GM12801 (cell line): ENCODE measurements around the gene TDP2.

ENCODE experiments used
- TF ChIP-seq, protein P1 (sequence below): IDR thresholded peaks from one replicate; pipeline ENCODE4 v1.5.1; 2011; ENCODE audit warnings: control low read depth; ENCODE audit not compliant: insufficient read length; ENCODE audit errors: extremely low read depth

TDP2 gene

DNA sequence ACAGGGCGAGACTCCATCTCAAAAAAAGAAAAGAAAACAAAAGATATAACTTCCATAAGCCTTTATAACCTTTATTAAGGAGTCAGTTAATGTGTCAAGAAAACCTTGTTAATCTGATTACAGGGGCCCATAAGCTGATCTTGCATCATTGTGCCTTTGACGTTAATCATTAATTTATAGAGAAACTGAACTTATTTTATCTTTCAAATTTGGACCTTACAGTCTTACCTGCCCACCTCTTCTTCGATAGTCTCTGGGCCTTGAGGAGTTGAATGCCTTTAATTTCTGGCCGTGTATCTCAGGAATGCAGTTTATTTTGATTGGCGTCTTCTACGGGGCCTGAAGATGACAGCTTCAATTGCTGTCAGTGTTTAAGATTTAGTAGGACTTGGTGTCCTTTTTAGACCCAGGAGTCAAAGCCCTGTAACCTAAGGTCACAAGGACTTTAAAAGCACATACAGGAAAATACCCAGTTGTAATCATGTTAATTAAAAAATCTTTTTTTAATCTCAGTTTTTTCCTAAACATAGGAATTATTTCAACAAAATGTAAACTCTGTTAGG, 6.0 kb upstream of the TDP2 start:
- TF ChIP-seq, protein P1, sequence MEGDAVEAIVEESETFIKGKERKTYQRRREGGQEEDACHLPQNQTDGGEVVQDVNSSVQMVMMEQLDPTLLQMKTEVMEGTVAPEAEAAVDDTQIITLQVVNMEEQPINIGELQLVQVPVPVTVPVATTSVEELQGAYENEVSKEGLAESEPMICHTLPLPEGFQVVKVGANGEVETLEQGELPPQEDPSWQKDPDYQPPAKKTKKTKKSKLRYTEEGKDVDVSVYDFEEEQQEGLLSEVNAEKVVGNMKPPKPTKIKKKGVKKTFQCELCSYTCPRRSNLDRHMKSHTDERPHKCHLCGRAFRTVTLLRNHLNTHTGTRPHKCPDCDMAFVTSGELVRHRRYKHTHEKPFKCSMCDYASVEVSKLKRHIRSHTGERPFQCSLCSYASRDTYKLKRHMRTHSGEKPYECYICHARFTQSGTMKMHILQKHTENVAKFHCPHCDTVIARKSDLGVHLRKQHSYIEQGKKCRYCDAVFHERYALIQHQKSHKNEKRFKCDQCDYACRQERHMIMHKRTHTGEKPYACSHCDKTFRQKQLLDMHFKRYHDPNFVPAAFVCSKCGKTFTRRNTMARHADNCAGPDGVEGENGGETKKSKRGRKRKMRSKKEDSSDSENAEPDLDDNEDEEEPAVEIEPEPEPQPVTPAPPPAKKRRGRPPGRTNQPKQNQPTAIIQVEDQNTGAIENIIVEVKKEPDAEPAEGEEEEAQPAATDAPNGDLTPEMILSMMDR = no peak

DNA sequence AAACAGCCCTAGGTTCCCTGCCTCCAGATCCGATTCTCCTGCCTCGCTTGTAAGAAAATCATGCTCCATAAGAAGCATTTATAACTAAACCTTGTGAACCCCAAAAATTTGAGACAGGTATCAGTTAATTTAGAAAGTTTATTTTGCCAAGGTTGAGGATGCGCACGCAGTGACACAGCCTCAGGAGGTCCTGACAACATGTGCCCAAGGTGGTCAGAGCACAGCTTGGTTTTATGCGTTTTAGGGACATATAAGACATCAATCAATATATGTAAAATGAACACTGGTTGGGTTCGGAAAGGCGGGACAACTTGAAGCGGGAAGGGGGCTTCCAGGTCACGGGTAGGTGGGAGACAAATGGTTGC, 2.3 kb upstream of the TDP2 start:
- TF ChIP-seq, protein P1 = no peak

DNA sequence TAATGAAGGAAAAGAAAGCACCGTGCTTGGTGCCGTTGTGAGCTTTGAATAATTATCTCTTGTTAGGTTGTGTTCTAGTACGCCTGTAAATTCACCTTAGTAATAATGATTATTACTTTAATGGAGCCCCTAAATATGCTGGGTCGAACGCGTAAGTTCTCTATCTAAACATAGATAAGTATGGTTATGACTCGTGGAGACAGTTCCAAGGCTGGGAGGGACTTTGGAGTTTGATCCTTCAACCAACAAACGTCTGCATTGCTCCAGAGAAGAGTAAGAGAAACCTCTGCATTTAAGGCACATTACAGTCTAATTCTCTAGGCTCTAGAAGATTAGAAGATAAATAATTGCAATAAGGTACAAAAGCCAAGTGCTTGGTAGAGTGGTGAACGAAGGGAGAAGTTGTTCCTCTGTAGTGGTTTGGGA, 692 bp upstream of the TDP2 start:
- TF ChIP-seq, protein P1 = no peak

DNA sequence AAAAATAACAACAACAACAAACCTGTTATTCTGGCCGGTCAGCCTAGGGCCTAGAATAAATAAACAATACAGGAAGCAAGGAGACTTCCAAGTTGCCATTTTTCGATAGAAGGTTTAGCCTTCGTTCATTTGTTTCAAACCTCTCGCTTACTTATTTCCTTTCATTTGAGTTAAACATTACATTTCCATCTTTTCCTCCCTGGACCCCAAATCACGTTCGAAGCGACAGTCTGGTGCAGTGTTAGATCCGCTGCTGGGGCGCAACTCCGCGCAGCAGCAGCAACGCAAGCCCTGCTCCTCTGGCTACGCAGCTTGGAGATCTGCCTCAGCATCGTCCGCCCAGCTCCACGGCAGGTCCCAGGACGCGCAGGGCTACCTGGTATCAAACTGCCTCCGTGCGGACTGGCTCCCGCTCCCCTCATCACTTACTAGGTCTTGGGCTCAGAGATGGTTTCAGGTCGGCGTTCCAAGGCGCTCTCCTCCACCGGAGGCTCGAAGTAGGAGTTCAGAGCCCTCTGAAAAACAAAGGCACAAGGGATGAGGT, 530 bp downstream of the TDP2 start:
- TF ChIP-seq, protein P1 = no peak

DNA sequence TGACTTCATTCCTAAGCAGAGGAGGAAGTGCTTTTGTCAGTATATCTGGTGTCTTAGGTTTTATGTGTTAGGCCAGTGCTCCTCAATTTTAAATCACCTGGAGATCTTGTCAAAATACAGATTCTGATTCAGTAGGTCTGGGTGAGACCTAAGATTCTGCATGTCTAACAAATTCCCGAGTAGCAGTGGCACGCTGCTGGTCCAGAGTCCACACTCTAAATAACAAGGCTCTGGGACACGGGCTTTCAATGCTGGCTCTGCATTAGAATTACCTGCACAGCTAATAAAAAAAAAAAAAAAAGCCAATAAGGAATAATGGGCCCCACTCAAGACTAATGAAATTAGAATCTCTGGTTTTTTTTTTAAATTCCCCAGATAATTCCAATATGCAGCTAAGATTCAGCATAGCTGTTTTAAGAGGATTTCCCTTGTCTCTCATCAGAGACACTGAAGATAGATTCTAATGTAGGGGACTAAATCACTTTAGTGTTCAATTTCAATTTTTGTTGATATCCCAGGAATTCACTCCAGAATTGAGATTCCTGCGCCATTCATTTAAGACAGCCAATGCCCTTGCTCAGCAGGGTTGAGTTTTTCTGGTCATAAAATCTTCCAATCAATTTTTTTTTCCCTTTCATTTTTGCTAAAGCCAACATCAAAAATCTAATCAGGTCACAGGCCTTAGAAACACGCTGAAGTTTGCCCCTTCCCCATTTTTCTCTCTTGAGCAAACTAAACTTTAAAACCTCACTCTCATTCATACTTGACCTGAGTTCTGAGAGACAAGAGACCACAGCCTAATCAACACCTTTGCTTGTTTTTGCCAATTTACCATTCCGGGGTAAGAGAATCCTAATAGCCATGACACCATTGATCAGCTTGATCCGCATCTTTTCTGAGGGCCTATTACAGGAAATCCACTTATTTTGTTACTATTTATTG, 2.4 kb downstream of the TDP2 start:
- TF ChIP-seq, protein P1 = no peak

DNA sequence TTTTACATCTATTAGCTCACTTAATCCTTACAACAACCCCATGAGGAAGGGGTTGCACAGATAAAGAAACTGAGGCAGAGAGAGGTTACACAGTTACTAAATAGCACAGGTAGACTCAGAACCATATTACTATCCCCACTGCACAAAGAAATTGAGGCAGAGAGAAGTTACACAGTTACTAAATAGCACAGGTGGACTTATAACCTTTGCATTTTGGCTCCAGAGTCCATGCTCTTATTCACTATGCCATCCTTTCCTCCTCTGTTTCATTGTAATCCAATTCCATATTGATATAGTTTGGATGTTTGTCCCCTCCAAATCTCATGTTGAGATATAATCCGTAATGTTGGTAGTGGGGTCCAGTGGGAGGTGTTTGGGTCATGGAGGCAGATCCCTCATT, 3.5 kb downstream of the TDP2 start:
- TF ChIP-seq, protein P1 = no peak

DNA sequence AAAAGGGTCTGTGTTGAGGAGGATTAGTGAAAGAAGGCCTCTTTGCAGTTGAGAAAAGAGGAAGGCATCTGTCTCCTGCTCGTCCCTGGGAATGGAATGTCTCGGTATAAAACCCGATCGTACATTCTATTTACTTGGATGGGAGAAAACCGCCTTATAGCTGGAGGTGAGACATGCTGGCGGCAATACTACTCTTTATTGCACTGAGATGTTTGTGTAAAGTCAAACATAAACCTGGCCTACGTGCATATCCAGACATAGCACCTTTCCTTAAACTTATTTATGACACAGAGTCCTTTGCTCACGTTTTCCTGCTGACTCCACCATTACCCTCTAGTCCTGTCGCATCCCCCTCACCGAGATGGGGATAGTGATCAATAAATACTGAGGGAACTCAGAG, 4.5 kb downstream of the TDP2 start:
- TF ChIP-seq, protein P1 = no peak
